ENCODE measurements around the gene CCDC157. TPM values are rescaled to one million over a fixed set of nuclear protein-coding genes. Genes with fewer than 3 reads are reported as not detected.
A peak's percentile ranks its signal among the peaks of the same experiment; 100 is the strongest.

CCDC157 gene
- total RNA-seq, 4 donors from 2014 or later, result 0.17 to 4.5 (median 2.7) TPM

- WGBS, 2 donors, result 98 to 100% methylated on average over 5 of the region's 5 CpGs
- H3K4me3 ChIP-seq (ENCODE audit: low read depth, poor library complexity, severe bottlenecking), result no peak overlapping the region
- TF ChIP-seq POLR2A (IDR thresholded peaks at IDR 0.05) (no peak), CTCF (IDR thresholded peaks at IDR 0.05) (no peak)
- intact Hi-C loops (cut with DNase I; ENCODE audit: low total_unique reads), result loop anchor here (10.0 kb wide), 1 partner anchor 268 kb away; no protein-coding TSS in a partner anchor
- DNase-seq (ENCODE audit: low spot score in 2 of 2), result no peak
Observed at GRCh38 chr22:30382340-30382739, 25.5 kb downstream of the CCDC157 start.

GRCh38 chr22:30383061-30383460 is 26.3 kb downstream of the CCDC157 start:
- no peak for DNase-seq (ENCODE audit: low spot score in 2 of 2)
- 73 to 100% methylated on average over 1 to 3 of the region's 3 CpGs for WGBS, 2 donors
- intact Hi-C loops (cut with DNase I; ENCODE audit: low total_unique reads), result loop anchor here (10.0 kb wide), 1 partner anchor 268 kb away; no protein-coding TSS in a partner anchor
- no peak overlapping the region for H3K4me3 ChIP-seq (ENCODE audit: low read depth, poor library complexity, severe bottlenecking)
- TF ChIP-seq CTCF (IDR thresholded peaks at IDR 0.05) (no peak), POLR2A (IDR thresholded peaks at IDR 0.05) (no peak)

GRCh38 chr22:30385942-30386341 is 29.1 kb downstream of the CCDC157 start:
- intact Hi-C loops (cut with DNase I; ENCODE audit: low total_unique reads), result loop anchor here (2.0 to 10.0 kb wide), 2 partner anchors 97 to 271 kb away; partner anchors contain the start of gene CASTOR1
- no peak for DNase-seq (ENCODE audit: low spot score in 2 of 2)
- WGBS, 2 donors, result 91 to 95% methylated on average over 10 of the region's 10 CpGs
- TF ChIP-seq POLR2A (IDR thresholded peaks at IDR 0.05) (no peak), CTCF (IDR thresholded peaks at IDR 0.05) (no peak)
- H3K4me3 ChIP-seq (ENCODE audit: low read depth, poor library complexity, severe bottlenecking), result no peak overlapping the region

- no peak for DNase-seq (ENCODE audit: low spot score in 2 of 2)
- WGBS, 2 donors, result 27 to 47% methylated on average over 7 to 10 of the region's 10 CpGs
- intact Hi-C loops (cut with DNase I; ENCODE audit: low total_unique reads), result loop anchor here (2.0 to 10.0 kb wide), 2 partner anchors 98 to 272 kb away; partner anchors contain the start of gene CASTOR1
- H3K4me3 ChIP-seq (ENCODE audit: low read depth, poor library complexity, severe bottlenecking), result peak overlapping the region; percentile 31
- TF ChIP-seq CTCF (IDR thresholded peaks at IDR 0.05) (no peak), POLR2A (IDR thresholded peaks at IDR 0.05) (no peak)
Observed at GRCh38 chr22:30386608-30386959, 29.8 kb downstream of the CCDC157 start.

GRCh38 chr22:30386960-30387827 is 30.4 kb downstream of the CCDC157 start, which contains the start of gene RNF215:
Gene RNF215, minus strand, starts transcription at chr22:30387411. Its CDS starts 98 bp downstream, at chr22:30387313.
- peak; percentile 42 to 96 for DNase-seq (ENCODE audit: low spot score in 2 of 2)
- WGBS, 2 donors, result 3 to 4% methylated on average over 23 to 42 of the region's 95 CpGs
- intact Hi-C loops (cut with DNase I; ENCODE audit: low total_unique reads), result loop anchor here (2.0 to 10.0 kb wide), 2 partner anchors 98 to 272 kb away; partner anchors contain the start of gene CASTOR1
- TF ChIP-seq POLR2A (IDR thresholded peaks at IDR 0.05), result no peak
- TF ChIP-seq CTCF (IDR thresholded peaks at IDR 0.05), result peak in 1 of 3 donors; percentile 87
- H3K4me3 ChIP-seq (ENCODE audit: low read depth, poor library complexity, severe bottlenecking), result peak within 1 kb of the TSS; percentile 31
